Measurements from ENCODE around the gene ZNF787. TPM values are rescaled to one million over a fixed set of nuclear protein-coding genes. Genes with fewer than 3 reads are reported as not detected.

The ZNF787 gene
- total RNA-seq, 1 experiment from 2014 or later = 54.6 TPM

DNA sequence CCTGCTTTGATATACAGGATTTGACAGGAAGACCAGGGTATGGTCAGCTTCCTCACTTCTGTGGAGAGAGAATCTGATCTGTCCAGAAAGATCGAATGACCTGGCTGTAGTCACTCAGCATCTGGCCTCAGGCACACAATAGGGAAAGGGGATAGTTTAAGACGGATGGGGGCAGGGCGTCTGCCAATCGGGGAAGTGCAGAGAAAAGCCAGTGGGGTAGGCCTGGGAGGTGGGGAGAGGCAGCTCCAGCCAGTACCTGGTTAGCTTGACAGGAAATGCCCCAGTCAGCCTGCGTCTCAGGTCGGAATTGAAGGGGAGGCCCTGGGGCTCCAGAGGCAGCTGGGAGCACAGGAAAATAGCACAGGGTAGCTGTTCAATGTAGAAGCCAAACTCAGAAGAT lies 32.4 kb upstream of the ZNF787 start:
- Histone ChIP-seq H2BK5ac (ENCODE audit: insufficient read length, low read length) (no peak overlapping the region), H3K56ac (ENCODE audit: insufficient read length, low read depth, low read length) (no peak overlapping the region), H2BK15ac (ENCODE audit: low read depth, low read length) (no peak overlapping the region), H3K79me1 (ENCODE audit: insufficient read depth, low read depth, low read length, poor library complexity, severe bottlenecking) (no peaks in the 10 kb centered on the region), H3K14ac (ENCODE audit: insufficient read depth, low read length) (no peak overlapping the region), H2BK20ac (ENCODE audit: low read depth, low read length, poor library complexity, severe bottlenecking) (no peak overlapping the region), H4K20me1 (ENCODE audit: control insufficient read depth, insufficient read depth, insufficient read length) (peaks cover 4% of the 10 kb centered on the region), H3K9ac (ENCODE audit: extremely low read depth, insufficient read length, low read length) (no peak overlapping the region), H4K5ac (ENCODE audit: insufficient read length, low read depth, low read length) (no peak overlapping the region), H3K79me2 (ENCODE audit: insufficient read depth, low read length) (peaks cover 3% of the 10 kb centered on the region; the same call in 1 of the 2 replicates), H3K23ac (ENCODE audit: insufficient read length, low read depth, low read length) (no peak overlapping the region), H3K4me1 (ENCODE audit: insufficient read depth, low read length) (peaks cover 2% of the 10 kb centered on the region; the same call in 1 of the 2 replicates), H3K23me2 (ENCODE audit: insufficient read length, low read depth, low read length, poor library complexity, severe bottlenecking) (no peaks in the 10 kb centered on the region), H2BK120ac (ENCODE audit: low read depth, low read length, poor library complexity, severe bottlenecking) (no peak overlapping the region), H3T11ph (ENCODE audit: low read length) (no peak overlapping the region), H4K91ac (ENCODE audit: insufficient read length, low read depth, low read length) (no peak overlapping the region), H3K4ac (ENCODE audit: low read depth, low read length) (no peak overlapping the region), H3K18ac (ENCODE audit: insufficient read length, low read depth, low read length) (no peak overlapping the region), H4K8ac (replicated peaks; ENCODE audit: insufficient read length, low read depth, low read length) (no peak overlapping the region), H3K27ac (ENCODE audit: insufficient read length, low read depth, low read length) (peak overlapping the region; percentile 77), H2AK5ac (ENCODE audit: insufficient read length, low read length) (no peak overlapping the region), H2AFZ (ENCODE audit: low read length) (no peak overlapping the region), H3K9me3 (ENCODE audit: control insufficient read depth, low read depth, low read length) (no peaks in the 10 kb centered on the region), H3K4me2 (ENCODE audit: insufficient read depth, insufficient read length, low read length) (peak overlapping the region; percentile 12), H3K27me3 (ENCODE audit: insufficient read depth, low read length) (no peaks in the 10 kb centered on the region), H2BK12ac (ENCODE audit: insufficient read length, low read depth, low read length) (no peak overlapping the region)
- Mint-ChIP-seq H3K36me3 (ENCODE audit: insufficient read depth in 1 of 3, low read depth in 3 of 3) (peaks cover 22 to 36% (median 35%) of the 10 kb centered on the region in 3 experiments), H3K4me3 (peak overlapping the region in 1 of 2 experiments; percentile 39; a peak in 2 of 5 replicates), H3K4me1 (peaks cover 20 to 21% of the 10 kb centered on the region in 2 experiments), H3K27me3 (ENCODE audit: low read depth) (no peaks in the 10 kb centered on the region), H3K9me3 (no peaks in the 10 kb centered on the region; a peak in 1 of 5 replicates), H3K27ac (peak overlapping the region; percentile 49 to 87 (median 55))
- no CpG with 5 or more reads among the region's 6 CpGs for WGBS (ENCODE audit: extremely low coverage, insufficient read length, low lambda C conversion rate)
- TF ChIP-seq, protein P1, sequence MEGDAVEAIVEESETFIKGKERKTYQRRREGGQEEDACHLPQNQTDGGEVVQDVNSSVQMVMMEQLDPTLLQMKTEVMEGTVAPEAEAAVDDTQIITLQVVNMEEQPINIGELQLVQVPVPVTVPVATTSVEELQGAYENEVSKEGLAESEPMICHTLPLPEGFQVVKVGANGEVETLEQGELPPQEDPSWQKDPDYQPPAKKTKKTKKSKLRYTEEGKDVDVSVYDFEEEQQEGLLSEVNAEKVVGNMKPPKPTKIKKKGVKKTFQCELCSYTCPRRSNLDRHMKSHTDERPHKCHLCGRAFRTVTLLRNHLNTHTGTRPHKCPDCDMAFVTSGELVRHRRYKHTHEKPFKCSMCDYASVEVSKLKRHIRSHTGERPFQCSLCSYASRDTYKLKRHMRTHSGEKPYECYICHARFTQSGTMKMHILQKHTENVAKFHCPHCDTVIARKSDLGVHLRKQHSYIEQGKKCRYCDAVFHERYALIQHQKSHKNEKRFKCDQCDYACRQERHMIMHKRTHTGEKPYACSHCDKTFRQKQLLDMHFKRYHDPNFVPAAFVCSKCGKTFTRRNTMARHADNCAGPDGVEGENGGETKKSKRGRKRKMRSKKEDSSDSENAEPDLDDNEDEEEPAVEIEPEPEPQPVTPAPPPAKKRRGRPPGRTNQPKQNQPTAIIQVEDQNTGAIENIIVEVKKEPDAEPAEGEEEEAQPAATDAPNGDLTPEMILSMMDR (conservative IDR thresholded peaks at IDR 0.05) = no peak
- DNase-seq = peak; percentile 92
